Esophagus muscularis mucosa (tissue), 4 donors: ENCODE results near the gene FAM131C. TPM values are rescaled to one million over a fixed set of nuclear protein-coding genes. Genes with fewer than 3 reads are reported as not detected.
"Not testable (repeated sequence)": the region's sequence is repeated elsewhere in the genome, so short reads cannot be mapped to it uniquely, and the experiment has no call there.

ENCODE experiments used
- DNase-seq: peaks from one replicate; pipeline ENCODE4 v3.0.0-alpha.2; 2017; ENCODE audit errors: extremely low spot score
- H3K27ac ChIP-seq, 4 donors: fragments of 200-600 bp; sonication (generic); replicated peaks in 1 of 4; 1 replicate in 3 of 4; 2 replicates in 1 of 4; pipeline ENCODE4 v1.5.1; 2016 to 2019; ENCODE audit warnings: mild to moderate bottlenecking in 1 of 4
- H3K27me3 ChIP-seq, 4 donors: fragments of 200-600 bp; sonication (generic); one replicate each; pipeline versions ENCODE4 v1.5.1 to v1.6.0; 2016 to 2019
- H3K36me3 ChIP-seq, 4 donors: fragments of 200-600 bp; sonication (generic); one replicate each; pipeline ENCODE4 v1.5.1; 2016 to 2019
- H3K4me1 ChIP-seq, 4 donors: fragments of 200-600 bp; sonication (generic); one replicate each; pipeline ENCODE4 v1.5.1; 2016 to 2019
- H3K4me3 ChIP-seq, 4 donors: fragments of 200-600 bp; sonication (generic); 1 replicate in 2 of 4; 2 replicates in 2 of 4; pipeline ENCODE4 v1.5.1; 2016 to 2019; ENCODE audit warnings: mild to moderate bottlenecking in 4 of 4, moderate library complexity in 1 of 4
- H3K9me3 ChIP-seq, 4 donors: fragments of 200-600 bp; sonication (generic); 1 replicate in 3 of 4; 2 replicates in 1 of 4; pipeline ENCODE4 v1.5.1; 2016 to 2019
- EP300 ChIP-seq: sonication (generic); formaldehyde crosslinking; IDR thresholded peaks from one replicate; pipeline ENCODE4 v1.6.1; 2017; ENCODE audit warnings: antibody characterized with exemption
- POLR2A ChIP-seq: fragments of 450-650 bp; IDR thresholded peaks from one replicate; pipeline ENCODE4 v1.6.1; 2017; ENCODE audit warnings: antibody characterized with exemption, moderate library complexity, mild to moderate bottlenecking, low read depth
- POLR2AphosphoS5 ChIP-seq, 2 donors: sonication (generic); formaldehyde crosslinking; IDR thresholded peaks; one replicate each; pipeline ENCODE4 v1.6.1; 2017; ENCODE audit warnings: antibody characterized with exemption in 2 of 2
- WGBS: methylation state at CpG from one replicate; pipeline ENCODE4 v1.1.5; 2018; 5-methylcytosine and 5-hydroxymethylcytosine counted together
- intact Hi-C: fragments of 100-400 bp; cut with DNase I; formaldehyde crosslinking; loops from one replicate; pipeline ENCODE4 v1.15.1; 2023
- total RNA-seq, 4 donors: library from RNA; depleted of rRNA; stranded (reverse); fragments of >200 nt; gene quantifications; one replicate each; pipeline versions ENCODE4 v1.1.0 to v1.2.1, GENCODE V29; 2016
- TF ChIP-seq, protein P1 (sequence below), 3 experiments: fragments of 200-600 bp in 2 of 3; fragments of 450-650 bp in 1 of 3; sonication (generic) in 2 of 3; IDR thresholded peaks; one replicate each; pipeline ENCODE4 v1.5.1; 2017 to 2019; ENCODE audit warnings: antibody characterized with exemption in 3 of 3, mild to moderate bottlenecking in 2 of 3, moderate library complexity in 1 of 3

FAM131C gene
- total RNA-seq, 4 donors from 2014 or later = 0.33 to 0.39 TPM; not detected in 2

DNA sequence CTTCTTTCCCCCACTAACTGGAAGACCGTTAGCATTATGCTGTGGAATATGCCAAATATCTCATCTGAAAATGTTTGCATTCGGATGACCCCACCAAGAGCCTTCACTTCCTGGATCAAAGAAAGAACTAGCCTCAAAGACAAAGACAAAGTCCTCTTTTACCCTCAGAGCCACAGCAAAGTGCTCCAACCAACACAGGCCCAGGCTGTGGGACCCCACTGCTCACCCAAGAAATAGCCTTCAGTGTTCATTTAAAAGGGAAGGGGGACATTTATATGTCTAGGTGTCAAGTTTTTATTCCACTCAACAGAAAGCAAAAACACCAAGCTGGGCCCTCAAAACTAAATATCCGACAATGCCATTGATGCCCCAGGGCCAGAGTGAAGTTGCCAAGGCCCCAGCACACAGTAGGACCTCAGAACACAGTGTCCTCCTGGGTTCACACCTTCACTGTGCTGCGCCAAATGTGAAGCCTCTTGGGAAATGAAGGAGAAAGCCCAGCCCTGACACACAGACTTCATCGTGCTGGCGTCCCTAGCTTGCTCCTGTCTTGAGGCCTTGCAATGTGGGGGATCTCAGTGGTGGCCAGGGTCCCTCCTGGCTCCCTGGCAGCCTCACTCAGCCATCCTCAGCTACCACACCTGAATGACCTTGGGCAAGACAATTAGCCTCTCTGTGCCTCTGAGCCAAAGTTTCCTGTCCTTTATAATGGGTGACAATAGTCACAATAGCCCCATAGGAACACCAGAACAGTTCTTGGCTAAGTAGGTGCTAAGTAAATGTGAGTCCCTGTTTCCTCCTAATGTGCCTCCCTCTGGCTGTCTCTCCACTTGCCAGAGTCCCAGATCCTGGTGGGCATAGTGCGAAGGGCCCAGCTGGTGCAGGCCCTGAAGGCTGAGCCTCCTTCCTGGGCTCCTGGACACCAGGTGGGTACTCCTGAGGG lies 18.6 kb downstream of the FAM131C start:
- no peak for DNase-seq
- intact Hi-C loops = no loop called here
- H3K27me3 ChIP-seq = no peaks in the 10 kb centered on the region

DNA sequence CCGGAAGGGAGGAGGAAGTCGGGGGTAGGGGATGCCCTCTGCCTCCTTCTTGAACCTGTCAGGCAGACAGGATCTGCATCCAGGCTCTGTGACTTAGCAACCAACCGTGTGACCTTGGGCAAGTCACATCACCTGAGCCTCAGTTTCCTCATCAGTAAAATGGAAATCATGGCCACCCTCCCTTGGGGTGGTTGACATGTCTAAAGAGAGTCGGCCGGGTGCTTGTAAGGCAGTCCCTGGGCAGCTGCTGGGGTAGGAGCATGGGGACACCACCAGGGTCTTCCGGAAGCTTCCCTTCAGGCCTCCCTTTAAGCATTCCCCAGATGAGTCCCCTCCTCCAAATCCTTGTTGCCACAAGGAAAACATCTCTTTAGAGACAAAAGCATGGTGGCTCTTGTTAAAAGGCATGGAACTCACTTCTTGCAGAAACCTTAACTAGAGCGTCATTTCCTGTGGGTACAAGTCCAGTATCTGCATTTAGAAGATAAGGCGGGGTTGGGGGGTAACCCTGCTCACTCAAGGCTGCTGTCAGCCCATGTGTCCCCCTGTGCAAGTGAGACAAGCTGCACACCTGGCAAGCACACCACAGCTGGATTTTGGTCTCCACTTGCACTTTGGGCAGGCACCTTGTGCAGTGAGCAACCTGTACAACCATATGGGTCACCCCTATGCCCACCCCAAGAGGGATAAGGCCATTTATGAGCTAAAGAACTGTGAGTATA lies 19.5 kb downstream of the FAM131C start:
- Histone ChIP-seq H3K4me1 (peaks cover 2 to 13% (median 6%) of the 10 kb centered on the region in 4 donors), H3K36me3 (no peaks in the 10 kb centered on the region), H3K9me3 (no peaks in the 10 kb centered on the region), H3K4me3 (no peak overlapping the region), H3K27ac (no peak overlapping the region), H3K27me3 (no peaks in the 10 kb centered on the region)
- TF ChIP-seq EP300 = no peak
- no peak for DNase-seq
- 69% methylated on average over 7 of the region's 8 CpGs for WGBS
- intact Hi-C loops = no loop called here

More for the DNA sequence above, 18.6 kb downstream of the FAM131C start:
- WGBS = 84% methylated on average over 7 of the region's 7 CpGs
- H3K4me3 ChIP-seq = no peak overlapping the region
- no peak overlapping the region for H3K27ac ChIP-seq
- H3K36me3 ChIP-seq = no peaks in the 10 kb centered on the region
- H3K9me3 ChIP-seq = no peaks in the 10 kb centered on the region
- TF ChIP-seq POLR2AphosphoS5 (IDR thresholded peaks at IDR 0.05) (no peak), EP300 (no peak), POLR2A (no peak)
- TF ChIP-seq, protein P1, sequence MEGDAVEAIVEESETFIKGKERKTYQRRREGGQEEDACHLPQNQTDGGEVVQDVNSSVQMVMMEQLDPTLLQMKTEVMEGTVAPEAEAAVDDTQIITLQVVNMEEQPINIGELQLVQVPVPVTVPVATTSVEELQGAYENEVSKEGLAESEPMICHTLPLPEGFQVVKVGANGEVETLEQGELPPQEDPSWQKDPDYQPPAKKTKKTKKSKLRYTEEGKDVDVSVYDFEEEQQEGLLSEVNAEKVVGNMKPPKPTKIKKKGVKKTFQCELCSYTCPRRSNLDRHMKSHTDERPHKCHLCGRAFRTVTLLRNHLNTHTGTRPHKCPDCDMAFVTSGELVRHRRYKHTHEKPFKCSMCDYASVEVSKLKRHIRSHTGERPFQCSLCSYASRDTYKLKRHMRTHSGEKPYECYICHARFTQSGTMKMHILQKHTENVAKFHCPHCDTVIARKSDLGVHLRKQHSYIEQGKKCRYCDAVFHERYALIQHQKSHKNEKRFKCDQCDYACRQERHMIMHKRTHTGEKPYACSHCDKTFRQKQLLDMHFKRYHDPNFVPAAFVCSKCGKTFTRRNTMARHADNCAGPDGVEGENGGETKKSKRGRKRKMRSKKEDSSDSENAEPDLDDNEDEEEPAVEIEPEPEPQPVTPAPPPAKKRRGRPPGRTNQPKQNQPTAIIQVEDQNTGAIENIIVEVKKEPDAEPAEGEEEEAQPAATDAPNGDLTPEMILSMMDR (IDR thresholded peaks at IDR 0.05) = no peak
- H3K4me1 ChIP-seq = peaks cover 0 to 10% (median 4%) of the 10 kb centered on the region in 4 donors

DNA sequence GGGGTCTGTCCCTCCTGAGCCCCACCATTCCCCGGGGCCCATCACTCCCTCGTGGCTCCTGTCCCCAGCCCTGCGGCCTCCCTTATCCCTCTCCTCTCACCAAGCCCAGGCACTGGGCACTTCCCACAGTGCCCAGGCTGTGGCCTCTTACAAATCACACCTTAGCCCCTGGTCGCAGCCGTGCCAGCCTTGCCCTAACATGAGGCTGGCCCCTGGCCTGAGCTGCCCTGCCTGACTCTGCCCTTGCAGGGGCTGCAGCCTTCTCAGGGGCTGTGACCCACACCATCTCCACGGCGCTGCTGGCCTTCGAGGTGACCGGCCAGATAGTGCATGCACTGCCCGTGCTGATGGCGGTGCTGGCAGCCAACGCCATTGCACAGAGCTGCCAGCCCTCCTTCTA lies 21.5 kb downstream of the FAM131C start:
- H3K27me3 ChIP-seq, H3K4me3 ChIP-seq, H3K36me3 ChIP-seq, H3K27ac ChIP-seq, intact Hi-C loops, DNase-seq, H3K9me3 ChIP-seq: not testable (repeated sequence)
- peaks cover 8 to 23% (median 16%) of the 10 kb centered on the region in 4 donors for H3K4me1 ChIP-seq
- WGBS = 92% methylated on average over 5 of the region's 12 CpGs

DNA sequence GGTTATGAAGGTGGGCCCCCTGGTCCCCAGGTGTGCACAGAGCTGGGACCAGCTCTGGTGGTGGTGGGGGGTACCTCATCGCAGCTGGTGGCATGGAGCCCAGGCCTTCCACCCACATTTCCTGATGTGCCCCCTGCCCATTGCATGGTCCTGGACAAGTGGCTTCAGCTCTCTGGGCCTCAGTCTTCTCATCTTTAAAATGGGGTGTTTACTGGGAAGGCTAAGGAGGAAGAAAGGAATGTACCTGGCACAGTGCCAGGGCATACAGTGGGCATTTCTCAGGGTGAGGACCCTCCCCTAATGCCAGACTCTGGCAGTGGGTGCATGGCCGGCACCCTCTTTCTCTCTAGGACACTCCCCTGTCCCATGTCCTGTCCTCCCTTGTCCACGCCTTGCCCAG lies 22.4 kb downstream of the FAM131C start:
- H3K36me3 ChIP-seq = no peaks in the 10 kb centered on the region
- H3K9me3 ChIP-seq = no peaks in the 10 kb centered on the region
- WGBS = 90% methylated on average over 2 of the region's 3 CpGs
- H3K4me3 ChIP-seq = no peak overlapping the region
- TF ChIP-seq, protein P1 (IDR thresholded peaks at IDR 0.05) = no peak
- no peak for TF ChIP-seq EP300
- TF ChIP-seq POLR2AphosphoS5 (IDR thresholded peaks at IDR 0.05) = no peak
- TF ChIP-seq POLR2A = no peak
- DNase-seq = no peak
- H3K4me1 ChIP-seq = peaks cover 8 to 17% (median 15%) of the 10 kb centered on the region in 4 donors
- intact Hi-C loops = no loop called here
- no peaks in the 10 kb centered on the region for H3K27me3 ChIP-seq
- no peak overlapping the region for H3K27ac ChIP-seq

DNA sequence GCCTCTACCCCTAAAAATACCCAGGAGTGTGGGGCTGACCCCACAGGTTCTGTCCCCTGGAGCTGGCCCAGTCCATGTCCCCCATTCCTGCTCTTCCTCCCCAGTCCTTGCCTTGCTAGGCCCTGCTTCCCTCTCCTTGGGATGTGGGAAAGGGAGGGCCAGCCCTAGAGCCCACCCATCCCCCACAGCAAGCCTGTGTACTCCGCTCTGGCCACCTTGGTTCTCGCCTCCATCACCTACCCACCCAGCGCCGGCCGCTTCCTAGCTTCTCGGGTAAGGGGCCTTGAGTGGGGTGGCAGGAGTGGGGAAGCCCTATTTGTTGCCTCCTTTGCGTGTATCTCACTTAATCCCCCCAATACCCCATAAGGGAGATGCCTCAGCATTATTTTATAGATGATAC lies 23.1 kb downstream of the FAM131C start:
- intact Hi-C loops = loop anchor here (1.0 kb wide), 1 partner anchor 9 kb away; no protein-coding TSS in a partner anchor
- no peak for DNase-seq
- Histone ChIP-seq H3K4me1 (peaks cover 8 to 12% (median 12%) of the 10 kb centered on the region in 4 donors), H3K36me3 (no peaks in the 10 kb centered on the region), H3K9me3 (no peaks in the 10 kb centered on the region), H3K4me3 (no peak overlapping the region), H3K27ac (no peak overlapping the region), H3K27me3 (no peaks in the 10 kb centered on the region)
- WGBS = 83% methylated on average over 7 of the region's 7 CpGs
- TF ChIP-seq POLR2A (no peak), POLR2AphosphoS5 (IDR thresholded peaks at IDR 0.05) (no peak), EP300 (no peak)
- TF ChIP-seq, protein P1 (IDR thresholded peaks at IDR 0.05) = no peak
